GM15510 (cell line): ENCODE data around the gene NMNAT2.

Experiments
- POLR2A ChIP-seq: IDR thresholded peaks from 3 replicates; pipeline ENCODE4 v1.6.1; 2011; ENCODE audit warnings: borderline replicate concordance; ENCODE audit not compliant: insufficient read length; ENCODE audit errors: extremely low read depth

NMNAT2 gene

DNA sequence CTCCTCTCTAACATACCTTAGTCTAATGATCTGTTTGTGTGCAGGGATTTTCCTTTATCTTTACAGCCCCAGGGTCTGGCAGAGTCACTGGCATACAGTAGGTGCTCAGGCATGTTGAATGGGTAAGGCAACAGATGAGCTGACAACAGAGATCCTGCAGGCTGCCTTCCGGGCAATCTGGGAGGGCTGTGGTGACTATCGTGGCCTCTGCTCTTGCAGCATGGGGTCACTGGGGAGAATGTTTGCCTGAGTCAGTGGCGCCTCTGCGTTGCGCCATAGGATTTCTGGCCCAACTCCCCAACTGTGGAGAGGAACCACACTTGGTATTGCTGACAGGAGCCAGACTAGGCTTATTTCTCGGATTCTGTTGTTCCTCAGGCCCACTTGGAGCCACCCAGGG lies 138.3 kb downstream of the NMNAT2 start:
- no peak for TF ChIP-seq POLR2A

GRCh38 chr1:183278739-183279591 lies 139.2 kb downstream of the NMNAT2 start:
- TF ChIP-seq POLR2A = no peak

GRCh38 chr1:183277821-183278738 lies 140.1 kb downstream of the NMNAT2 start:
- TF ChIP-seq POLR2A = no peak

GRCh38 chr1:183276386-183277080 lies 141.6 kb downstream of the NMNAT2 start:
- TF ChIP-seq POLR2A = no peak

DNA sequence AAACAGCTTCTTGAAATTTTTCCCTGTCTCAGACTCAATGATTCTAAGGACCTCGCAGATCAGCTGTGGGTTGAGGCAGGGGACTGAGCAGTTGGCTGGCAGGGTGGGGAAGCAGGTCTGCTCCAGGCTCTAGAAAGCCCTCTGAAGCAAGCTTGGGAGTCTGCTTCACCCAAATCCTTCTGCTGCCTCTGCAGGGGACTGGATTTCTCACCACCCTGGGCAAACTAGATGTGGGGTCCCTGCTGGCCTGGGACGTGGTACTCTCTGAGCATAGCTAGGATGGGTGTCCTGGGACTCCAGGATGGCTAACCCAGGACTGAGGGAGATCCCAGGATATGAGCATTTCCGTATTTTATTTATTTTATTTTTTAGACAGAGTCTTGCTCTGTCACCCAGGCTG lies 142.9 kb downstream of the NMNAT2 start:
- no peak for TF ChIP-seq POLR2A

GRCh38 chr1:183274836-183275235 lies 143.3 kb downstream of the NMNAT2 start:
- TF ChIP-seq POLR2A = no peak

DNA sequence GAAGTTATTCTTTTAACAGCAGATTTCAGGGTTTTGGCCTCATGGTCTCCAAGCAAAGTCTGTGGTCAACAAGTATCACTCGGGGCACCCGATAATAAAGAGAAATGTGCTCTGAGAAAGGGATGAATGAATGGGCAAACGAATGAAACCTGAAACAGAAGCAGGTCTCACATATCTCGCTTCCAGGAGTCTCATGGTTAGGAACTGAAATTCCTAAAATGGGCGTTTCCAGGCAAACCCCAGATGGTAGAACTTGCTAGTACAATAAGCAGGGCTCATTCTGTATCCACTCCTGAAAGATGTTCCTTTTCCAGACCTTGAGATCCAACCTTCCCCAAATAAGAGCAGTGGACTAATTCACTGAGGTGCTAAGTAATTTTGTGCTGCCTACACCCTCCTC lies 144.9 kb downstream of the NMNAT2 start:
- no peak for TF ChIP-seq POLR2A

- no peak for TF ChIP-seq POLR2A
Measured at GRCh38 chr1:183272390-183272848, 145.8 kb downstream of the NMNAT2 start.

GRCh38 chr1:183270541-183271141 lies 147.5 kb downstream of the NMNAT2 start:
- TF ChIP-seq POLR2A = no peak

DNA sequence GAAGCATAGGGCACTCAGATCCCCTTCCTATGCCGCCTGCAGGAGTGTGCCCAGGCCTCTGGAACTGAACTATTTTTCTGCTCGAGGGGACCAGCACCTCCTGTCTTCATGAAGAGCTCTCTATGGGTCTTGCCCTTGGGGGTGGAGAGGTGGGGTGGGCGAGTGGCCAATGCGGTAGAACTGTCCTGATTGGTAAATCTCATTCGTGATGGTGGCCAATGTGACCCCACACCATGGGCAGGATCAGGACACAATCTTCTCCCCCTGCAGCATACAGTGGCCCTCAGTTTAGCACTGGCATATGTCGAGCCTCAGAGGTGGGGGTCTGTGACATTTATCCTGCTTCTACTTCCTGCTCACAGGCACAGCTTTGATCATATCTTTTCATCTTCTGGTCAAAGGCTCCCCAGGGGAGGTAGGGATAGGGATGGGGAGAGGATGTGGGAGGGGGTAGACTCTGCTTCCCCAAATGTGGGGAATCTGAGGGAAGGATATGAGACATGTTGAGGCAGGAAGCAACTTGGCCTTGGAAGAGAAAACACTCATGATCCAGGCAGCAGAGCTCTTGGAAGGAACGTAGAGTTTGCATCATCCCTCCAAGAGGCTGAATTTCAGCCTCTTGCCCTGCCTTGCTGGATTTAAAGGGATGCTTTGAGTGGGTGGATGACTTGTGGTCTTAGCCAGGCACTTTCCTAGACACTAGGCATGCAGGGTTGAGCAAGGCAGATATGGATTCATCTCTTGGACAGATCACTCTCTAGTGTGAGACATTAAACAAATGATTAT lies 150.3 kb downstream of the NMNAT2 start:
- TF ChIP-seq POLR2A = no peak

GRCh38 chr1:183263886-183264602 lies 154.1 kb downstream of the NMNAT2 start:
- TF ChIP-seq POLR2A = no peak

- TF ChIP-seq POLR2A = no peak
Measured at GRCh38 chr1:183262628-183263200, 155.5 kb downstream of the NMNAT2 start.

GRCh38 chr1:183259924-183260323 lies 158.3 kb downstream of the NMNAT2 start:
- no peak for TF ChIP-seq POLR2A

DNA sequence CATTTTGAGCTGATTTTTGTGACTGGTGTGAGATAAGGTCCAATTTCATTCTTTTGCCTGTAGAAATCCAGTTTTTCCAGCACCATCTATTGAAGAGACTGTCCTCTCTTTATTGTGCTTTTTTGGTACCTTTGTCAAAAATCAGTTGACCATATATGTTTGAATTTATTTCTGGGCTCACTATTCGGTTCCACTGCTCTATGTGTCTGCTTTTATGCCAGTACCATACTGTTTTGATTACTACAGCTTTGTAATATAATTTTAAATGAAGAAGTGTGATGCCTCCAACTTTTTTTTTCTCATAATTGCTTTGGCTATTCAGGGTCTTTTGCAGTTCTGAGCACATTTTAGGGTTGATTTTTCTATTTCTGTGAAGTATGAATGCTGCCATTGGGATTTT lies 163.1 kb downstream of the NMNAT2 start:
- TF ChIP-seq POLR2A = no peak
